Measurements from ENCODE around the gene PARP16. TPM values are rescaled to one million over a fixed set of nuclear protein-coding genes. Genes with fewer than 3 reads are reported as not detected.
A peak's percentile ranks its signal among the peaks of the same experiment; 100 is the strongest.

Gene PARP16
- total and polyA plus RNA-seq, 7 donors = 4.4 to 12.5 (median 9.4) TPM

DNA sequence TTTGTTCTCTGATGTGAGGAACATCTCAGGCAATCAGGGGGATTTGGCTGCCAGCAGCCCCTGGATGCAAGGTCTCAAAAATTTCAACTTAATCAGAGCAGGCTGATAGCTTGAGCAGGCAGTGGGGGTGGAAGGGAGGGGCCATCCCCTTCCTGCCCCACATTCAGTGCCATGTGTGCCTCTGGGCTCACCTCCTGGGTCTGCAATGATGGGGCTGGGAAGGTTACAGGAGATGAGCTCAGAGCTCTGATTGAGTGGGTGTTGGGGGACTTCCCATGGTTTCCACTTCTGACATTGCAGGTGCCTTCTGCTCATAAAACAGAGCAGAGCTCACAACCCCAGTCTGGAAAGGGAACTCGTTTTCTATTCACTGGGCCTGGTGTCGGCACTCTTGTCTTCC lies 37.0 kb downstream of the PARP16 start:
- TF ChIP-seq POLR2AphosphoS5 (IDR thresholded peaks at IDR 0.05) (no peak), POLR2A (IDR thresholded peaks at IDR 0.05) (no peak), EP300 (IDR thresholded peaks at IDR 0.05) (no peak)
- TF ChIP-seq, protein P1, sequence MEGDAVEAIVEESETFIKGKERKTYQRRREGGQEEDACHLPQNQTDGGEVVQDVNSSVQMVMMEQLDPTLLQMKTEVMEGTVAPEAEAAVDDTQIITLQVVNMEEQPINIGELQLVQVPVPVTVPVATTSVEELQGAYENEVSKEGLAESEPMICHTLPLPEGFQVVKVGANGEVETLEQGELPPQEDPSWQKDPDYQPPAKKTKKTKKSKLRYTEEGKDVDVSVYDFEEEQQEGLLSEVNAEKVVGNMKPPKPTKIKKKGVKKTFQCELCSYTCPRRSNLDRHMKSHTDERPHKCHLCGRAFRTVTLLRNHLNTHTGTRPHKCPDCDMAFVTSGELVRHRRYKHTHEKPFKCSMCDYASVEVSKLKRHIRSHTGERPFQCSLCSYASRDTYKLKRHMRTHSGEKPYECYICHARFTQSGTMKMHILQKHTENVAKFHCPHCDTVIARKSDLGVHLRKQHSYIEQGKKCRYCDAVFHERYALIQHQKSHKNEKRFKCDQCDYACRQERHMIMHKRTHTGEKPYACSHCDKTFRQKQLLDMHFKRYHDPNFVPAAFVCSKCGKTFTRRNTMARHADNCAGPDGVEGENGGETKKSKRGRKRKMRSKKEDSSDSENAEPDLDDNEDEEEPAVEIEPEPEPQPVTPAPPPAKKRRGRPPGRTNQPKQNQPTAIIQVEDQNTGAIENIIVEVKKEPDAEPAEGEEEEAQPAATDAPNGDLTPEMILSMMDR (IDR thresholded peaks at IDR 0.05) = no peak
- 54 to 86% methylated on average over 2 of the region's 2 CpGs for WGBS, 2 donors
- Histone ChIP-seq H3K9me3 (no peaks in the 10 kb centered on the region), H3K36me3 (no peaks in the 10 kb centered on the region), H3K4me1 (peaks cover 0 to 72% (median 37%) of the 10 kb centered on the region in 4 donors), H3K4me3 (no peak overlapping the region), H3K27me3 (no peaks in the 10 kb centered on the region), H3K27ac (peak overlapping the region in 2 of 4 donors; percentile 46 to 65)
- intact Hi-C loops (cut with DNase I) = no loop called here
- no peak for DNase-seq

DNA sequence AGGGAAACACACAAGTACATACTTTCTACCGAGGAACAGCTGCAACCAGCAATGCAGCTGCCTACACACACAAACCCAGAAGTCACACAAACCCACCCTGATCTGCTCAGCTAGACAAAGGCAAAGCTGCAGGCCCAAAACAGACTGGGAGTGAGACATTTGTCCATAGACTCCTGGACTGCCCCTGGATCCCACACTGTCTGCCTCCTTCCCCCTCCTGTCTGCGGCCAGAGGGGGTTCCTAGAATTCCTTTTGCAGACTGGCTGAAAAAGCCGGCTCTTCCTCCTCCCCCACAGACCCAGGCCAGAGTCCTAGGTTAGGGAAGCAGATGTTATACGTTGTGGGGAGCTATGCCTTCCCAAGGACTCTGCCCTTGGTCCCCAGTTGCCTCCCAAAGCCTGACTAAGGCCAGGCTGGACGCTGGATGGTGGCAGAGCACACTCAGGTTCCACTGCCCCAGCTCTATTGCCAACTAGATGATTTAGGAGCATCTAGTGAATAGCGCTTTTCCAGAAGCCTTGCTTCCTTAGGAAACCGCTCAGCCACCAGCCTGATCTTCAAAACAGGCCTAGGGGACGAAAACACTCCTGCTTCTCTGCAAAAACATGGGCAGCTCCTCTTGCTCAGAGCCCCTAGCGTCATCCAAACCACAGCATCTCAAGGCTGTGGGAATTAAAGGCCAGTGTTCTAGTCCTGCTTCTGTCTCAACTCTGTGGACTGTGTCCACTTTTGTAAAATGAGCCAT lies 38.0 kb downstream of the PARP16 start:
- peak overlapping the region in 3 of 4 donors; percentile 18 to 65 (median 46) for H3K27ac ChIP-seq
- no peaks in the 10 kb centered on the region for H3K36me3 ChIP-seq
- H3K4me3 ChIP-seq = no peak overlapping the region
- H3K9me3 ChIP-seq = no peaks in the 10 kb centered on the region
- 82 to 86% methylated on average over 9 of the region's 9 CpGs for WGBS, 2 donors
- DNase-seq = no peak
- H3K4me1 ChIP-seq = peaks cover 0 to 65% (median 29%) of the 10 kb centered on the region in 4 donors
- no peak for TF ChIP-seq EP300 (IDR thresholded peaks at IDR 0.05)
- TF ChIP-seq, protein P1 (IDR thresholded peaks at IDR 0.05) = no peak
- TF ChIP-seq POLR2AphosphoS5 (IDR thresholded peaks at IDR 0.05) = no peak
- no peak for TF ChIP-seq POLR2A (IDR thresholded peaks at IDR 0.05)
- no peaks in the 10 kb centered on the region for H3K27me3 ChIP-seq
- intact Hi-C loops (cut with DNase I) = no loop called here

DNA sequence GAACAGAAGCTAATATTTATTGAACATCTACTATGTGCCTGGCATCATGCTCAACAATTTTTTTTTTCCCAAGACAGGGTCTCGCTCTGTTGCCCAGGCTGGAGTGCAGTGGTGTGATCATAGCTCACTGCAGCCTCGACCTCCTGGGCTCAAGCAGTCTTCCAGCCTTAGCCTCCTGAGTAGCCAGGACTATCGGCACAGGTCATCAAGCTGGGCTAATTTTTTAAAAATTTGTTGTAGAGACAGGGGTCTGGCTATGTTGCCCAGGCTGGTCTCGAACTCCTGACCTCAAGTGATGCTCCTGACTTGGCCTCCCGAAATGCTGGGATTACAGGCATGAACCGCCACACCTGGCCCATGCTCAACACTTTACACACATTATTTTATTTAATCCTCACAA lies 39.7 kb downstream of the PARP16 start:
- 95 to 96% methylated on average over 6 of the region's 6 CpGs for WGBS, 2 donors
- no peak for DNase-seq

GRCh38 chr15:65246026-65246714 lies 40.5 kb downstream of the PARP16 start:
- H3K27ac ChIP-seq = peak overlapping the region; percentile 30 to 63 (median 61)
- DNase-seq = no peak
- 93 to 96% methylated on average over 8 of the region's 8 CpGs for WGBS, 2 donors

More for the DNA sequence above, 39.7 kb downstream of the PARP16 start:
- Histone ChIP-seq H3K4me1 (peaks cover 0 to 55% (median 26%) of the 10 kb centered on the region in 4 donors), H3K27me3 (no peaks in the 10 kb centered on the region), H3K4me3 (no peak overlapping the region), H3K36me3 (no peaks in the 10 kb centered on the region), H3K9me3 (no peaks in the 10 kb centered on the region), H3K27ac (no peak overlapping the region)
- intact Hi-C loops (cut with DNase I) = no loop called here
- TF ChIP-seq POLR2A (IDR thresholded peaks at IDR 0.05) (no peak), POLR2AphosphoS5 (IDR thresholded peaks at IDR 0.05) (no peak), EP300 (IDR thresholded peaks at IDR 0.05) (no peak)
- TF ChIP-seq, protein P1 (IDR thresholded peaks at IDR 0.05) = no peak

More at GRCh38 chr15:65246026-65246714, 40.5 kb downstream of the PARP16 start:
- Histone ChIP-seq H3K36me3 (no peaks in the 10 kb centered on the region), H3K27me3 (no peaks in the 10 kb centered on the region), H3K4me3 (no peak overlapping the region), H3K4me1 (peaks cover 0 to 49% (median 24%) of the 10 kb centered on the region in 4 donors), H3K9me3 (no peaks in the 10 kb centered on the region)
- TF ChIP-seq POLR2A (IDR thresholded peaks at IDR 0.05) (no peak), EP300 (IDR thresholded peaks at IDR 0.05) (no peak), POLR2AphosphoS5 (IDR thresholded peaks at IDR 0.05) (no peak)
- TF ChIP-seq, protein P1 (IDR thresholded peaks at IDR 0.05) = no peak
- intact Hi-C loops (cut with DNase I) = no loop called here

All from sigmoid colon (tissue), 7 donors.